Stromal cell of bone marrow (primary cell): ENCODE data around the gene NTN3.
A peak's percentile ranks its signal among the peaks of the same experiment; 100 is the strongest.

ENCODE experiments used
- DNase-seq: peaks from one replicate; pipeline ENCODE4 v3.0.0-alpha.2; 2012; ENCODE audit warnings: low read depth

Gene NTN3

GRCh38 chr16:2497116-2497630, 26.1 kb downstream of the NTN3 start:
- no peak for DNase-seq

- no peak for DNase-seq
Observed at GRCh38 chr16:2497695-2498484, 26.8 kb downstream of the NTN3 start.

GRCh38 chr16:2498531-2499253, 27.6 kb downstream of the NTN3 start:
- no peak for DNase-seq

GRCh38 chr16:2499454-2499853, 28.4 kb downstream of the NTN3 start:
- no peak for DNase-seq

- no peak for DNase-seq
Observed at GRCh38 chr16:2499890-2500429, 28.9 kb downstream of the NTN3 start.

GRCh38 chr16:2500430-2500917, 29.4 kb downstream of the NTN3 start:
- no peak for DNase-seq

- DNase-seq, result no peak
Observed at GRCh38 chr16:2500918-2501750, 30.0 kb downstream of the NTN3 start.

- DNase-seq, result no peak
Observed at GRCh38 chr16:2501946-2502895, 31.1 kb downstream of the NTN3 start.

- DNase-seq, result no peak
Observed at GRCh38 chr16:2505695-2506094, 34.6 kb downstream of the NTN3 start.

- DNase-seq, result no peak
Observed at GRCh38 chr16:2507052-2507659, 36.1 kb downstream of the NTN3 start.

- DNase-seq, result no peak
Observed at GRCh38 chr16:2507665-2508064, 36.6 kb downstream of the NTN3 start.

- DNase-seq, result no peak
Observed at GRCh38 chr16:2508722-2509400, 37.8 kb downstream of the NTN3 start.

- peak; percentile 72 for DNase-seq
Observed at GRCh38 chr16:2511128-2511800, 40.2 kb downstream of the NTN3 start.

- DNase-seq, result no peak
Observed at GRCh38 chr16:2511996-2512734, 41.1 kb downstream of the NTN3 start.

- no peak for DNase-seq
Observed at GRCh38 chr16:2512735-2513404, 41.8 kb downstream of the NTN3 start.

GRCh38 chr16:2513405-2514332, 42.6 kb downstream of the NTN3 start, which contains the start of gene ATP6V0C:
Gene ATP6V0C, plus strand, starts transcription at chr16:2513952. Its CDS starts 152 bp downstream, at chr16:2514104.
- DNase-seq, result peak; percentile 63
